Measurements from ENCODE around the gene DAGLB.

DAGLB gene

GRCh38 chr7:6422926-6423632 is 24.7 kb downstream of the DAGLB start:
- H3K27me3 ChIP-seq (ENCODE audit: insufficient read depth, poor library complexity, severe bottlenecking): no peaks in the 10 kb centered on the region
- no peak overlapping the region for H3K4me3 ChIP-seq (ENCODE audit: severe bottlenecking)
- DNase-seq (ENCODE audit: low spot score) (no peak), ATAC-seq (ENCODE audit: low read depth) (no peak)
- H3K27ac ChIP-seq (ENCODE audit: poor library complexity, severe bottlenecking): no peak overlapping the region
- no peaks in the 10 kb centered on the region for H3K4me1 ChIP-seq (ENCODE audit: insufficient read depth, poor library complexity, severe bottlenecking)
- no peaks in the 10 kb centered on the region for H3K9me3 ChIP-seq (ENCODE audit: severe bottlenecking)
- no peak for TF ChIP-seq CTCF (IDR thresholded peaks at IDR 0.05; ENCODE audit: poor library complexity, severe bottlenecking)
- peaks cover 52% of the 10 kb centered on the region for H3K36me3 ChIP-seq (ENCODE audit: low read depth)

- no peak for TF ChIP-seq CTCF (IDR thresholded peaks at IDR 0.05; ENCODE audit: poor library complexity, severe bottlenecking)
- Histone ChIP-seq H3K27ac (ENCODE audit: poor library complexity, severe bottlenecking) (no peak overlapping the region), H3K4me3 (ENCODE audit: severe bottlenecking) (no peak overlapping the region), H3K9me3 (ENCODE audit: severe bottlenecking) (no peaks in the 10 kb centered on the region), H3K36me3 (ENCODE audit: low read depth) (peaks cover 50% of the 10 kb centered on the region), H3K27me3 (ENCODE audit: insufficient read depth, poor library complexity, severe bottlenecking) (no peaks in the 10 kb centered on the region), H3K4me1 (ENCODE audit: insufficient read depth, poor library complexity, severe bottlenecking) (no peaks in the 10 kb centered on the region)
- DNase-seq (ENCODE audit: low spot score): no peak
- ATAC-seq (ENCODE audit: low read depth): no peak
These were observed 25.7 kb downstream of the DAGLB start for GRCh38 chr7:6422095-6422494.

- Histone ChIP-seq H3K4me1 (ENCODE audit: insufficient read depth, poor library complexity, severe bottlenecking) (no peaks in the 10 kb centered on the region), H3K9me3 (ENCODE audit: severe bottlenecking) (no peaks in the 10 kb centered on the region), H3K27me3 (ENCODE audit: insufficient read depth, poor library complexity, severe bottlenecking) (no peaks in the 10 kb centered on the region), H3K4me3 (ENCODE audit: severe bottlenecking) (no peak overlapping the region), H3K36me3 (ENCODE audit: low read depth) (peaks cover 51% of the 10 kb centered on the region), H3K27ac (ENCODE audit: poor library complexity, severe bottlenecking) (no peak overlapping the region)
- ATAC-seq (ENCODE audit: low read depth) (no peak), DNase-seq (ENCODE audit: low spot score) (no peak)
- TF ChIP-seq CTCF (IDR thresholded peaks at IDR 0.05; ENCODE audit: poor library complexity, severe bottlenecking): no peak
These were observed 27.1 kb downstream of the DAGLB start for GRCh38 chr7:6420680-6421079.

- Histone ChIP-seq H3K9me3 (ENCODE audit: severe bottlenecking) (no peaks in the 10 kb centered on the region), H3K36me3 (ENCODE audit: low read depth) (peaks cover 52% of the 10 kb centered on the region), H3K4me3 (ENCODE audit: severe bottlenecking) (no peak overlapping the region), H3K4me1 (ENCODE audit: insufficient read depth, poor library complexity, severe bottlenecking) (no peaks in the 10 kb centered on the region), H3K27me3 (ENCODE audit: insufficient read depth, poor library complexity, severe bottlenecking) (no peaks in the 10 kb centered on the region), H3K27ac (ENCODE audit: poor library complexity, severe bottlenecking) (no peak overlapping the region)
- DNase-seq (ENCODE audit: low spot score) (no peak), ATAC-seq (ENCODE audit: low read depth) (no peak)
- TF ChIP-seq CTCF (IDR thresholded peaks at IDR 0.05; ENCODE audit: poor library complexity, severe bottlenecking): no peak
These were observed 28.4 kb downstream of the DAGLB start for GRCh38 chr7:6419310-6419773.

GRCh38 chr7:6417408-6417807 is 30.3 kb downstream of the DAGLB start:
- TF ChIP-seq CTCF (IDR thresholded peaks at IDR 0.05; ENCODE audit: poor library complexity, severe bottlenecking): no peak
- H3K27me3 ChIP-seq (ENCODE audit: insufficient read depth, poor library complexity, severe bottlenecking): no peaks in the 10 kb centered on the region
- H3K36me3 ChIP-seq (ENCODE audit: low read depth): peaks cover 59% of the 10 kb centered on the region
- no peaks in the 10 kb centered on the region for H3K9me3 ChIP-seq (ENCODE audit: severe bottlenecking)
- no peak overlapping the region for H3K27ac ChIP-seq (ENCODE audit: poor library complexity, severe bottlenecking)
- no peak for ATAC-seq (ENCODE audit: low read depth)
- no peaks in the 10 kb centered on the region for H3K4me1 ChIP-seq (ENCODE audit: insufficient read depth, poor library complexity, severe bottlenecking)
- H3K4me3 ChIP-seq (ENCODE audit: severe bottlenecking): no peak overlapping the region
- DNase-seq (ENCODE audit: low spot score): no peak
